HG02938 (cell line): ENCODE data around the gene GRIK1.

Experiments used
- ATAC-seq: cut with Tn5 transposase; IDR thresholded peaks from one replicate; pipeline ENCODE4 v1.9.1; 2021; ENCODE audit warnings: mild to moderate bottlenecking, moderate library complexity; ENCODE audit not compliant: unreplicated experiment

GRIK1 gene

GRCh38 chr21:29788752-29789151 is 151.0 kb downstream of the GRIK1 start:
- ATAC-seq, result no peak

GRCh38 chr21:29787361-29787909 is 152.4 kb downstream of the GRIK1 start:
- ATAC-seq, result no peak

- ATAC-seq, result no peak
These were observed 153.1 kb downstream of the GRIK1 start for GRCh38 chr21:29786496-29787360.

GRCh38 chr21:29777160-29777559 is 162.6 kb downstream of the GRIK1 start:
- ATAC-seq, result no peak

- ATAC-seq, result no peak
These were observed 164.3 kb downstream of the GRIK1 start for GRCh38 chr21:29775462-29775861.

- ATAC-seq, result no peak
These were observed 168.2 kb downstream of the GRIK1 start for GRCh38 chr21:29771491-29772066.

GRCh38 chr21:29763674-29764073 is 176.1 kb downstream of the GRIK1 start:
- no peak for ATAC-seq

- ATAC-seq, result no peak
These were observed 177.2 kb downstream of the GRIK1 start for GRCh38 chr21:29762570-29763082.

GRCh38 chr21:29753216-29753615 is 186.6 kb downstream of the GRIK1 start:
- no peak for ATAC-seq

- ATAC-seq, result no peak
These were observed 188.2 kb downstream of the GRIK1 start for GRCh38 chr21:29751473-29752185.

GRCh38 chr21:29749957-29750356 is 189.8 kb downstream of the GRIK1 start:
- no peak for ATAC-seq

GRCh38 chr21:29749223-29749622 is 190.6 kb downstream of the GRIK1 start:
- ATAC-seq, result no peak

- no peak for ATAC-seq
These were observed 191.2 kb downstream of the GRIK1 start for GRCh38 chr21:29748391-29749167.

GRCh38 chr21:29741761-29742160 is 198.0 kb downstream of the GRIK1 start:
- no peak for ATAC-seq

- no peak for ATAC-seq
These were observed 200.6 kb downstream of the GRIK1 start for GRCh38 chr21:29739176-29739575.

GRCh38 chr21:29738730-29739129 is 201.1 kb downstream of the GRIK1 start:
- ATAC-seq, result no peak

- ATAC-seq, result no peak
These were observed 202.6 kb downstream of the GRIK1 start for GRCh38 chr21:29737186-29737585.

- no peak for ATAC-seq
These were observed 209.5 kb downstream of the GRIK1 start for GRCh38 chr21:29730281-29730680.

GRCh38 chr21:29726044-29726443 is 213.8 kb downstream of the GRIK1 start:
- no peak for ATAC-seq

GRCh38 chr21:29725025-29725736 is 214.6 kb downstream of the GRIK1 start:
- ATAC-seq, result no peak
